GM12872 (cell line): ENCODE measurements around the gene USP5.

Experiments
- TF ChIP-seq, protein P1 (sequence below): IDR thresholded peaks from 3 replicates; pipeline ENCODE4 v1.5.1; 2011; ENCODE audit warnings: low read depth, mild to moderate bottlenecking, low read length, moderate library complexity; ENCODE audit not compliant: insufficient read depth

Gene USP5, protein sequence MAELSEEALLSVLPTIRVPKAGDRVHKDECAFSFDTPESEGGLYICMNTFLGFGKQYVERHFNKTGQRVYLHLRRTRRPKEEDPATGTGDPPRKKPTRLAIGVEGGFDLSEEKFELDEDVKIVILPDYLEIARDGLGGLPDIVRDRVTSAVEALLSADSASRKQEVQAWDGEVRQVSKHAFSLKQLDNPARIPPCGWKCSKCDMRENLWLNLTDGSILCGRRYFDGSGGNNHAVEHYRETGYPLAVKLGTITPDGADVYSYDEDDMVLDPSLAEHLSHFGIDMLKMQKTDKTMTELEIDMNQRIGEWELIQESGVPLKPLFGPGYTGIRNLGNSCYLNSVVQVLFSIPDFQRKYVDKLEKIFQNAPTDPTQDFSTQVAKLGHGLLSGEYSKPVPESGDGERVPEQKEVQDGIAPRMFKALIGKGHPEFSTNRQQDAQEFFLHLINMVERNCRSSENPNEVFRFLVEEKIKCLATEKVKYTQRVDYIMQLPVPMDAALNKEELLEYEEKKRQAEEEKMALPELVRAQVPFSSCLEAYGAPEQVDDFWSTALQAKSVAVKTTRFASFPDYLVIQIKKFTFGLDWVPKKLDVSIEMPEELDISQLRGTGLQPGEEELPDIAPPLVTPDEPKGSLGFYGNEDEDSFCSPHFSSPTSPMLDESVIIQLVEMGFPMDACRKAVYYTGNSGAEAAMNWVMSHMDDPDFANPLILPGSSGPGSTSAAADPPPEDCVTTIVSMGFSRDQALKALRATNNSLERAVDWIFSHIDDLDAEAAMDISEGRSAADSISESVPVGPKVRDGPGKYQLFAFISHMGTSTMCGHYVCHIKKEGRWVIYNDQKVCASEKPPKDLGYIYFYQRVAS

DNA sequence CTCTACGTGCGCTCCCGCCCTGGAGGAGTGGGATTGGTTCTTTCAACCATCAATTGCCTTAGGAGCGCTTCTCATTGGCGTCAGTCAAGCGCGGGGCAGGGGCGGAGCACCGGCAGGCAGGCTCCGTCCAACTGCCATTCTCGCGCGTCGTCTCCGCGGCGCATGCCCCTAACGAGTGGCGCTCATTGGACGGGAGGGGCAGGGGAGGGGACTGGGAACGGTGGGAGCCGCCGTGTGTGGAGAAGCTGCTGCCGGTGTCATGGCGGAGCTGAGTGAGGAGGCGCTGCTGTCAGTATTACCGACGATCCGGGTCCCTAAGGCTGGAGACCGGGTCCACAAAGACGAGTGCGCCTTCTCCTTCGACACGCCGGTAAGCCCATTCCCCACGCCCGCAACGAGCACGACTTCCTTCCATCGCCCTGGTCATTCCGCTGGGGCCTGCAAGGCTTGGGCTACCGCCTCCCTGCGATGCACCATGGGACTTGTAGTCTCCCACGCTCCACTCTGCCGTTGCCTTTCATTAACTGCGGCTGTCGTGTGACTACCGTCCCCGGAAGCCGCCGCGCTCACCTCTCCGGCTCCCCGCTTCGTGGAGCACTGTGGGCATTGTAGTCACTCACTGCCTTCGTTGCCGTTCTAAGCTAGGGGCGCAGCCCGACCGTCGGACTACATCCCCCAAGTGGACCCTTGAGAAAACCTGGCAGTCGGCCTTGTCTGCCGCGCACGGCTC, at the start of gene USP5:
TSS of gene USP5 (plus strand) at position 230 of the 730 bp plus-strand sequence. CDS start at position 260, 30 bp downstream.
- TF ChIP-seq, protein P1, sequence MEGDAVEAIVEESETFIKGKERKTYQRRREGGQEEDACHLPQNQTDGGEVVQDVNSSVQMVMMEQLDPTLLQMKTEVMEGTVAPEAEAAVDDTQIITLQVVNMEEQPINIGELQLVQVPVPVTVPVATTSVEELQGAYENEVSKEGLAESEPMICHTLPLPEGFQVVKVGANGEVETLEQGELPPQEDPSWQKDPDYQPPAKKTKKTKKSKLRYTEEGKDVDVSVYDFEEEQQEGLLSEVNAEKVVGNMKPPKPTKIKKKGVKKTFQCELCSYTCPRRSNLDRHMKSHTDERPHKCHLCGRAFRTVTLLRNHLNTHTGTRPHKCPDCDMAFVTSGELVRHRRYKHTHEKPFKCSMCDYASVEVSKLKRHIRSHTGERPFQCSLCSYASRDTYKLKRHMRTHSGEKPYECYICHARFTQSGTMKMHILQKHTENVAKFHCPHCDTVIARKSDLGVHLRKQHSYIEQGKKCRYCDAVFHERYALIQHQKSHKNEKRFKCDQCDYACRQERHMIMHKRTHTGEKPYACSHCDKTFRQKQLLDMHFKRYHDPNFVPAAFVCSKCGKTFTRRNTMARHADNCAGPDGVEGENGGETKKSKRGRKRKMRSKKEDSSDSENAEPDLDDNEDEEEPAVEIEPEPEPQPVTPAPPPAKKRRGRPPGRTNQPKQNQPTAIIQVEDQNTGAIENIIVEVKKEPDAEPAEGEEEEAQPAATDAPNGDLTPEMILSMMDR: no peak

DNA sequence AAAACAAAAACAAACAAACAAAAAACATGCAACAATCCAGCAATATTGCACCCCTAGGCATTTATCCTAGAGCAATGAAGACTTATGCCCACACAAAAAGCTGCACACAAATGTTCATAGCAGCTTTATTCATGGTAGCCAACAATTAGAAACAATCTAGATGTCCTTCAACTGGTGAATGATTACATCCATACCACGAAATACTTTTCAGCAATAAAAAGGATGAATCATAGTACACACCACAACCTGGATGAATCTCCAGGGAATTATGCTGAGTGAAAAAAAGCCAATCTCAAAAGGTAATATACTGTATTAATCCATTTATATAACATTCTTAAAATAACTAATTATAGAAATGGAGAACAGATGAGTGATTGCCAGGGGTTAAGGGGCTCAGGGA, 44.8 kb upstream of the USP5 start:
- TF ChIP-seq, protein P1: no peak

DNA sequence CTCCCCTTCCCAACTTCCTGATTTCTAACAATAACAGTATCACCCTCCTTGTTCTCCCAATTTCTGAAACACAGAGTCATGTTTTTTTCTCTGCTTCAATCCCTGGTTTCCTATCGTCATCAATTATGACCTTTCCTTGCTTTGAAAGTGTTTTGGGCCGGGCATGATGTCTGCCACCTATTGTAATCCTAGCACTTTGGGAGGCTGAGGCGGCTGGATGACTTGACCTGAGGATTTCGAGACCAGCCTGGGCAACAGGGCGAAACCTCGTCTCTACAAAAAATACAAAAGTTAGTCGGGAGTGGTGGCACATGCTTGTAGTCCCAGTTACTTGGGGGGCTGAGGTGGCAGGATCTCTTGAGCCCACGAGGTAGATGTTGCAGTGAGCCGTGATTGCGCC, 42.9 kb upstream of the USP5 start:
- TF ChIP-seq, protein P1: no peak

DNA sequence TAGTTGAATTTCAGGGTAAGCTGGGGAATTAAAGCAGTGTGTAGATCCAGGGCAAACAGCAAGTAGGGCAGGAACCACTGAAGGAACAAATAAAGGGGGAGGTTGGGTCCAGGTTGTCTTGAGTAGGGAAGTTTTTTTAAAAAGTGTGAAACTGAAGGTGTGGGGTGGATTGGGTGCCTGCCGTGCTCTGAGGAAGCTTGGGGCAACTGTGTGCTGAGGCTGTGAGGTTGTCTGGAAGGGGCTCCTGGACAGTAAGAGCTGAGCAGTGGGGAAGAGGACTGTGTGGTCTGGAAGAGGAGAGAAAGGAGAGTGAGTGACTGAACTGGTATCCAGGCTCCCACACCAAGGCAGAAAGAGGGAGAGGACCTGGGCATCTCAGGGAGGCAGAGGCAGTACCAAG, 41.2 kb upstream of the USP5 start:
- TF ChIP-seq, protein P1: no peak

DNA sequence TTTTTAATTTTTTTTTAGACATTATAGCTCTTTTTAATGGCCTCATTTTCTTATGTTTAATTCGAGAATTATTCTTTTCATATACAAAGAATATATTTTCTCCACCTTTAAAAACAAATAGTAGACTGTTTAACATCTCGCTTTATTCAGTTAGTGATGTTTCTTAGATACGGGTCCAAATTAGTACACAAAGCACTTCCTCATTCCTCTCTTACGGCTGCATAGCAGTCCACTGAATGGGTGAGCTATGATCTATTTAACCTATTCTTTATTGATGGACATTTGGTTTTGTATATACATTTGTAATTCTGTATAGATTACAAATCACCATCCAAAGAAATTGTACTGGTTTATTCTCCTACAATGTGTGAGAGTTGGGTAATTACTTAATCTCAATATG, 38.6 kb upstream of the USP5 start:
- TF ChIP-seq, protein P1: no peak

DNA sequence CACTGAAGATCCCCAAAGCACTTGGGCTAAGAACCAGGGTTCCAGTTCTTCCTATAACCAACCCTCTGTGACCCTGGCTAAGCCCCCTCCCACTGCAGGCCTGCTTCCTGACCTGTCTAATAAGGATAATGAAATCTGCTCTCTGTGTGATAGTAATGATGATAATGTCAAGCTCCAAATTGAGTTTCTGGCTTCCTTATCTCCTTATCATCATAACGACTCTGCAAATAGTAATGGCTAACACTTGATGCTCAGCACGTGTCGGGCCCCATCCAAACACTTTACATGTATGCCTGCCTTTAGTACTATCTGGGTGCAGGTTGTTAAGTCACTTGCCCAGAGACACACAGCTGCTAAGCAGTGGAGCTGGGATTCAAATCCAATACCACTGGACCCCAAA, 35.4 kb upstream of the USP5 start:
- TF ChIP-seq, protein P1: no peak

DNA sequence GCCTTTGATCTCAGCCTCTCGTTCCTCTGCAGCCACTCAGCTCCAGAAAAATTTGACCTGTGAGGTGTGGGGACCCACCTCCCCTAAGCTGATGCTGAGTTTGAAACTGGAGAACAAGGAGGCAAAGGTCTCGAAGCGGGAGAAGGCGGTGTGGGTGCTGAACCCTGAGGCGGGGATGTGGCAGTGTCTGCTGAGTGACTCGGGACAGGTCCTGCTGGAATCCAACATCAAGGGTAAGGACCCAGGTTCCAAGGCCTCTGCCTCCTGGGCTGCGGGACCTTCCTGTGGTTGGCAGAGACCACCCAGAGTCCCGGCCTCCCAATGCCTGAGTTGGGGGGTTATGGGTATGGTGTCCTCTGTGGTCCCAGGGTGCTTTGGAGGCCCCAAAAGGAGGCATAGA, 34.9 kb upstream of the USP5 start:
- TF ChIP-seq, protein P1: no peak
